Progenitor cell of endocrine pancreas (in vitro differentiated cells): ENCODE data around the gene GSE1. TPM values are rescaled to one million over a fixed set of nuclear protein-coding genes. Genes with fewer than 3 reads are reported as not detected.

Experiments used
- DNase-seq: peaks from one replicate; pipeline ENCODE4 v3.0.0; 2021; ENCODE audit warnings: low spot score; ENCODE audit not compliant: unreplicated experiment
- H3K27ac Mint-ChIP-seq: 2 replicates; pipeline ENCODE4 v1.8.0; 2021; ENCODE audit warnings: mild to moderate bottlenecking, moderate library complexity, mixed read lengths
- H3K27me3 Mint-ChIP-seq: 2 replicates; pipeline ENCODE4 v1.8.0; 2021; ENCODE audit warnings: mixed read lengths
- H3K36me3 Mint-ChIP-seq: 2 replicates; pipeline ENCODE4 v1.8.0; 2022; ENCODE audit warnings: mixed read lengths; ENCODE audit not compliant: insufficient read depth
- H3K4me1 Mint-ChIP-seq: 2 replicates; pipeline ENCODE4 v1.8.0; 2021; ENCODE audit warnings: low read depth, mixed read lengths
- H3K4me3 Mint-ChIP-seq: 2 replicates; pipeline ENCODE4 v1.8.0; 2021; ENCODE audit warnings: low read depth, mild to moderate bottlenecking, moderate library complexity, mixed read lengths
- H3K9me3 Mint-ChIP-seq: 2 replicates; pipeline ENCODE4 v1.8.0; 2021; ENCODE audit warnings: low read depth, mixed read lengths
- CTCF ChIP-seq: fragments of 200-600 bp; sonication (generic); IDR thresholded peaks from one replicate; pipeline ENCODE4 v1.5.0; 2021; ENCODE audit warnings: antibody characterized with exemption, mild to moderate bottlenecking; ENCODE audit not compliant: unreplicated experiment
- long read RNA-seq: library from polyadenylated mRNA; unstranded; transcript quantifications from one replicate; pipeline ENCODE4 v2.0.0, GENCODE V29; 2020
- total RNA-seq: library from RNA; stranded (reverse); gene quantifications from 2 replicates; pipeline ENCODE4 v1.2.1, GENCODE V29; 2021

The GSE1 gene
- total RNA-seq = 136 and 143 TPM in 2 replicates
- long read RNA-seq, partial matches to known transcripts = 15 of 39 reads
- long read RNA-seq, other reads (novel, unspliced or antisense) = 22 of 39 reads

DNA sequence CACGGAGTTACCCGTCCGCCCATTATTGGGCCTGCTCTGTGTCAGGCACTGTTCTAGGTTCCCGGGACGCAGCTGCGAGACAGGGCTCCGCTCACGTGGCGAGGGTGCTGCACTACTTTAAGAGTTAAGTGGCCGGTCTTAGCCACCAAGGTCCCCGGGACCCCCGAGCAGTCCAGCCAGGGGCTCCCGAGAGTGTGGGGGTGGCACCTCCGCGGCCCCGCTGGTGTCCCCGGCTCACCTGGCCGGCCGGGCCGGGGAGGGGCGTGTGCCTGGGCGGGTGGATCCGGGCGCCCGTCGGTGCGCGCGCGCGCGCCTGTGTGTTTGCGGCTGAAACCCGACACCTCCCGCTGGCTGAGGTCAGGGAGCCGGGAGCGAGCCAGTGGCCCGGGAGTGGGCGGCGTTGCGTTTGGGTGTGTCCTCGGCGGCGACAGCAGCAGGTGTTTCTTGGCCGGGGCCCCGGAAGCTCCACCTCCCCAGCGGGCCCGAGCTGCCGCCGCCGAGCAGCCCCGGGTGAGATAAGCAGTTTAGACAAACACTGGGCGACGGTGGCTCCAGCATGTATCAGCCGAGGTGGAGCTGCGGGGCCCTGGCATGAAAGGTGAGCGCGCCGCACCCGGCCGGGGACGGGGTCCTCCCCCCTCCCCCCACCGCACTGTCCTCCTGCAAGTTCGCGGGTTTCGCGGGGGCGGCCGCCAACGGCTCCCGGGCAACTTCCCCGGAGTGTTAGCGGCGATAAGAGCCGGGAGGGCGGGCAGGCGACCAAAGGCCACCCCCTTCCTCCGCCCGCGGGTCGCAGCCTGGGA is at the start of gene GSE1:
TSS of gene GSE1 (plus strand) at position 522 of the 803 bp plus-strand sequence. CDS start at position 592, 70 bp downstream.
- Mint-ChIP-seq H3K27ac (peak within 1 kb of the TSS; percentile 90), H3K36me3 (no peaks in the 10 kb centered on the region)

DNA sequence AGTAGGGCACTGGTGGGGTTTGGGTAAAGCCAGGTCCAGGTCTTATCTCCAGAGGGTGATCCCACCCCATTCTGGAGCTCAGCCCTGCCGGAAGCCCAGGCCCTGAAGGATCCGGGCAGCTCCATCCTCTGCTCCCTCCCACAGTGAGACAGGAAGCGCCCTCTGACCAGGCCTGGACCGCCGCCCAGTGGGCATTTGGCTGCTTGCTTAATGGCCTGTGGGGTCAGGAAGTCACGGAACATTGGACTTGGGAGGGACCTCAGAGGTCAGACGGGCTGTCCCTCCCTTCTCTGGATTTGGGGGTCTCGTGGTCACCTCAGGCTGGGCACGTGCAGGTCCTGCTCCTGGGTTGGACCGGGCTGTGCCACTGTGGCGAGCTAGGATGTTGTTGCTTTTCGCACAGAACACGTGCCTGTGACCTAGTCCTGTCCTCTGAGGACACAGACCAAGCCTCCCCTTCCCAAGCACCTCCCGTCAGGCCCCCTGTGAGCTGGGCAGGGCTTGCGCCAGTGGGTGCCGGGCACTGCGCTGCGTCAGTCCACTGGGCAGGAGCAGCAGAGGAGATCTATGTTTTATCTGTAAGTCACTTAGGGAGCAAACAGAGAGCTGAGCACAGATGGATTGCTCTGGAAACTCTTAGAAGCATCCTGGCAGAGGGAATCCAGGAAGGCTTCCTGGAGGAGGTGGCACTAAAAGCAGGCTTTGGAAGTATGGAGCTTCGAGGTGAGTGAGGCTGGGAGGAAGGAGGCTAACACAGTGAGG is 49.4 kb upstream of the GSE1 start:
- no peak for DNase-seq
- Mint-ChIP-seq H3K36me3 (no peaks in the 10 kb centered on the region), H3K27ac (peak overlapping the region; percentile 80), H3K9me3 (no peaks in the 10 kb centered on the region), H3K27me3 (no peaks in the 10 kb centered on the region), H3K4me3 (no peak overlapping the region), H3K4me1 (peaks cover 67% of the 10 kb centered on the region)
- no peak for TF ChIP-seq CTCF

More for the DNA sequence above, at the start of gene GSE1:
- H3K4me1 Mint-ChIP-seq = peaks cover 34% of the 10 kb centered on the region
- no peak for TF ChIP-seq CTCF
- no peaks in the 10 kb centered on the region for H3K9me3 Mint-ChIP-seq
- H3K27me3 Mint-ChIP-seq = no peaks in the 10 kb centered on the region
- peak within 1 kb of the TSS; percentile 70 for H3K4me3 Mint-ChIP-seq
- DNase-seq = peak; percentile 96

- peak overlapping the region; percentile 47 for H3K27ac Mint-ChIP-seq
- no peaks in the 10 kb centered on the region for H3K27me3 Mint-ChIP-seq
- TF ChIP-seq CTCF = peak; percentile 53
- H3K36me3 Mint-ChIP-seq = no peaks in the 10 kb centered on the region
- DNase-seq = no peak
- no peak overlapping the region for H3K4me3 Mint-ChIP-seq
- no peaks in the 10 kb centered on the region for H3K9me3 Mint-ChIP-seq
- H3K4me1 Mint-ChIP-seq = peaks cover 69% of the 10 kb centered on the region
Observed at GRCh38 chr16:85564277-85565051, 48.7 kb upstream of the GSE1 start.

DNA sequence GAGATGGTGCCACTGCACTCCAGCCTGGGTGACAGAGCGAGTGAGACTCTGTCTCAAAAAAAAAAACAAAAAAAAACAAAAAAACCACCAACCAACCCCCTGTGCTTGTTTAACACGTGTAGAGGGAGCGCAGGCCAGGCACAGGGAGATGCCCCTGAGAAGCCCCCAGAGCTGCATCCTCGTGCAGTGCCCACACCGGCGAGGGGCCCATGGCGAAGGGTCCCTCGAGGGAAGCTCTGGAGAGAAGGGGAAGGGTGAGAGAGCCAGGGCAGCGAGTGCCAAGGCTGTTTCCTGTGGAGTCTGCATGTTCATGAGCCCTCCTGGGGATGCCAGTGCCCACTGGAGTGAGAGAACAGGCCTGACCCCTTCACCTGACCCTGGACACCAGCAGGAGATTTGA is 47.8 kb upstream of the GSE1 start:
- no peak for DNase-seq
- H3K27me3 Mint-ChIP-seq = no peaks in the 10 kb centered on the region
- no peak for TF ChIP-seq CTCF
- H3K4me1 Mint-ChIP-seq = peaks cover 72% of the 10 kb centered on the region
- no peak overlapping the region for H3K27ac Mint-ChIP-seq
- no peak overlapping the region for H3K4me3 Mint-ChIP-seq
- no peaks in the 10 kb centered on the region for H3K36me3 Mint-ChIP-seq
- no peaks in the 10 kb centered on the region for H3K9me3 Mint-ChIP-seq
